IPS-NIHi7 (cell line): Measurements from ENCODE around the gene GRK5.

Source experiments
- DNase-seq: peaks from one replicate; pipeline ENCODE4 v3.0.0; 2012; ENCODE audit warnings: mixed read lengths; ENCODE audit errors: extremely low spot score

GRK5 gene

DNA sequence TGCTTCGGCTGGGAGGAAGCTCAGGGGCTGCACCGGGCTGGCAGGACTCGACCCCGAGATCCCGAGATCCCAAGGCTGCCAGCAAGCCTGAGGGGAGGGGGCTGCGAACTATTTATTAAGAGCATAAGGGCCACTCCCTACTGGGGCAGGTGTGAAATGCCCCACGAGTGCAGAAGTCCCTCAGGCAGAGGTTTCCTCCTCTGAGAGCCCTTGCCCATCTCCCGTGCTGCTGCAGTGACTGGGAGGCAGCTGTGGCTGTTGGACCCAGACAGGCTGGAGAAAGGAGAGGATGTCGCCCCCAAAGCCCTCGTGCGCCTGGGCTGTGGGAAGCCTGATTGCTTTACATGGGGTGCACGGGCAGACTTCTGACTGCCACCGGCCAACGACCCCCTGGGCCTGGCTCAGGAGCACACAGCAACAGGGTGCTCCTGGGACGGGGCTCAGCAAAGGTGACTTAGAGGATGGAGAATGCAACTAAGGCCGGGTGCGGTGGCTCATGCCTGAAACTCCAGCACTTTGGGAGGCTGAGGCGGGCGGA, 295.3 kb downstream of the GRK5 start:
- DNase-seq = no peak

DNA sequence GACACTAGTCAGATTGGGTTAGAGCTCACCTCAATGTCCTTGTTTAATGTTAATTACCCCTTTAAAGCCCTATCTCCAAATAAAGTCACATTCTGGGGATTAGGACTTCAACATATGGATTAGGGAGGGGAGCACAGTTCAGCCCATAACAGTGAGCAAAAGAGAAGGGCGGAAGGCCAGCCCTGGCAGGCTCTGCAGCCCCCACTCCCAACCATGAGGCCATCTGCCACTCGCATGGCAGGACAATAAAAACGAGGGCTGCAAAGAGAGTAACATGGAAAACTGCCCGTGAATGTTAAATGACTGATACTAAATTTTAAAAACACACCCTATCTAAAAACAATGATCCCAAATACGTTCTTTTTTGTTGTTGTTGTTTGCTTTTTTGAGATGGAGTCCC, 296.4 kb downstream of the GRK5 start:
- no peak for DNase-seq

DNA sequence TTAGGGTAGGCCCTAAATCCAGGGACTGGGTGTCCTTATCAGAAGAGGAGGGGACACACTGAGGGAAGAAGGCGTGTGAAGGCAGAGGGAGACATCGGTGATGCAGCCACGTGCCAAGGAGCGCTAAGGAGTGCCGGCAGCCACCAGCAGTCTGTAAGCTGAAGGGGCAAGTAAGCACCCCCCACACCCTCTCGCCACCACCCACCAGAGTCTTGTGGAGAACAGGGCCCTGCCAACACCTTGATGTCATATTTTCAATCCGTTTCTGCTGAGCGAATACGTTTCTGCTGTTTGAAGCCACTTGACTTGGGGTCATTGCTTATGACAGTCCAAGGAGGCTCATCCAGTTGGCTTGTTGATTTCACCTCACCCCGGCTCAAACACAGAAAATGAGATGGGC, 297.3 kb downstream of the GRK5 start:
- DNase-seq = no peak

DNA sequence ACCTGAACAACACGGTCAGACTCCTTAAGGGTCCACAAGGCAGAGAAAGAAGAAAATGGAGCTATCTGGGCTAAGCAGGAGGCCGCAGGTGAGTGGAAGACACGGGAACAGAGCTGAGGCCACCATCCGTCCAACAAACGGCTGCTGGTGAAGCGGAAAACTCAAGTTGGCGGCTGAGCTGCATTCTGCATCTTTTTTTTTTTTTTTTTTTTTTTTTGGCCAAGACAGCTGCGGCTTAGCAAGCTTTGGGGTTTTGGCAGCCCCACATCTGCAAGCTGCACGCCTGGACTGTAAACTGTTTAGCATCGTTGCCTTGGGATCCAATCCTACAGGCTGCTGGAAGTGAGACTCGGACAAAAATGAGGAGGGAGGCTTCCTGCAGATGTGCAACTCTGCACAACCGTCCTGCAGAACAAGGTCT, 297.8 kb downstream of the GRK5 start:
- DNase-seq = no peak
